ENCODE data around the gene RBM10. TPM values are rescaled to one million over a fixed set of nuclear protein-coding genes. Genes with fewer than 3 reads are reported as not detected.

RBM10 gene
- polyA plus RNA-seq, 1 experiment: 19.6 TPM

GRCh38 chrX:47172971-47173792 lies 28.2 kb downstream of the RBM10 start:
- no peak for TF ChIP-seq CTCF (IDR thresholded peaks at IDR 0.05; ENCODE audit: low read depth, low read length)
- no peaks in the 10 kb centered on the region; the same call in 1 of the 2 replicates for H3K9me3 ChIP-seq (ENCODE audit: control insufficient read depth, insufficient read depth, low read length)
- no peak overlapping the region for H3K27ac ChIP-seq (ENCODE audit: low read depth, low read length)
- ChIA-PET CTCF (no interaction called here), POLR2A (no interaction called here)
- H3K27me3 ChIP-seq (ENCODE audit: control insufficient read depth, insufficient read depth, low read length): no peaks in the 10 kb centered on the region
- H3K4me3 ChIP-seq (ENCODE audit: low read depth, low read length): no peak overlapping the region
- no peak for DNase-seq (ENCODE audit: low read depth, low spot score)

- no peak for DNase-seq (ENCODE audit: low read depth, low spot score)
- Histone ChIP-seq H3K4me3 (ENCODE audit: low read depth, low read length) (no peak overlapping the region), H3K9me3 (ENCODE audit: control insufficient read depth, insufficient read depth, low read length) (no peaks in the 10 kb centered on the region; the same call in 1 of the 2 replicates), H3K27ac (ENCODE audit: low read depth, low read length) (no peak overlapping the region), H3K27me3 (ENCODE audit: control insufficient read depth, insufficient read depth, low read length) (no peaks in the 10 kb centered on the region)
- no peak for TF ChIP-seq CTCF (IDR thresholded peaks at IDR 0.05; ENCODE audit: low read depth, low read length)
- POLR2A ChIA-PET: no interaction called here
- CTCF ChIA-PET: no interaction called here
Measured at GRCh38 chrX:47174376-47174775, 29.4 kb downstream of the RBM10 start.

- CTCF ChIA-PET: no interaction called here
- no peaks in the 10 kb centered on the region for H3K27me3 ChIP-seq (ENCODE audit: control insufficient read depth, insufficient read depth, low read length)
- no peak overlapping the region for H3K27ac ChIP-seq (ENCODE audit: low read depth, low read length)
- H3K4me3 ChIP-seq (ENCODE audit: low read depth, low read length): no peak overlapping the region
- no peaks in the 10 kb centered on the region for H3K9me3 ChIP-seq (ENCODE audit: control insufficient read depth, insufficient read depth, low read length)
- no peak for TF ChIP-seq CTCF (IDR thresholded peaks at IDR 0.05; ENCODE audit: low read depth, low read length)
- POLR2A ChIA-PET: no interaction called here
- DNase-seq (ENCODE audit: low read depth, low spot score): no peak
Measured at GRCh38 chrX:47174846-47175587, 30.0 kb downstream of the RBM10 start.

GRCh38 chrX:47175588-47175980 lies 30.6 kb downstream of the RBM10 start:
- ChIA-PET POLR2A (no interaction called here), CTCF (no interaction called here)
- DNase-seq (ENCODE audit: low read depth, low spot score): no peak
- TF ChIP-seq CTCF (IDR thresholded peaks at IDR 0.05; ENCODE audit: low read depth, low read length): no peak
- Histone ChIP-seq H3K27me3 (ENCODE audit: control insufficient read depth, insufficient read depth, low read length) (no peaks in the 10 kb centered on the region), H3K27ac (ENCODE audit: low read depth, low read length) (no peak overlapping the region), H3K9me3 (ENCODE audit: control insufficient read depth, insufficient read depth, low read length) (no peaks in the 10 kb centered on the region), H3K4me3 (ENCODE audit: low read depth, low read length) (no peak overlapping the region)

GRCh38 chrX:47176101-47176740 lies 31.2 kb downstream of the RBM10 start:
- ChIA-PET POLR2A (no interaction called here), CTCF (no interaction called here)
- no peaks in the 10 kb centered on the region for H3K27me3 ChIP-seq (ENCODE audit: control insufficient read depth, insufficient read depth, low read length)
- no peak overlapping the region for H3K4me3 ChIP-seq (ENCODE audit: low read depth, low read length)
- no peak for DNase-seq (ENCODE audit: low read depth, low spot score)
- no peak for TF ChIP-seq CTCF (IDR thresholded peaks at IDR 0.05; ENCODE audit: low read depth, low read length)
- no peak overlapping the region for H3K27ac ChIP-seq (ENCODE audit: low read depth, low read length)
- H3K9me3 ChIP-seq (ENCODE audit: control insufficient read depth, insufficient read depth, low read length): no peaks in the 10 kb centered on the region
